ENCODE data around the gene EFNA5. TPM values are rescaled to one million over a fixed set of nuclear protein-coding genes. Genes with fewer than 3 reads are reported as not detected.
"Not testable (repeated sequence)": the region's sequence is repeated elsewhere in the genome, so short reads cannot be mapped to it uniquely, and the experiment has no call there.

Gene EFNA5
- total and polyA plus RNA-seq, 2 donors: 1.7 to 3.6 TPM

DNA sequence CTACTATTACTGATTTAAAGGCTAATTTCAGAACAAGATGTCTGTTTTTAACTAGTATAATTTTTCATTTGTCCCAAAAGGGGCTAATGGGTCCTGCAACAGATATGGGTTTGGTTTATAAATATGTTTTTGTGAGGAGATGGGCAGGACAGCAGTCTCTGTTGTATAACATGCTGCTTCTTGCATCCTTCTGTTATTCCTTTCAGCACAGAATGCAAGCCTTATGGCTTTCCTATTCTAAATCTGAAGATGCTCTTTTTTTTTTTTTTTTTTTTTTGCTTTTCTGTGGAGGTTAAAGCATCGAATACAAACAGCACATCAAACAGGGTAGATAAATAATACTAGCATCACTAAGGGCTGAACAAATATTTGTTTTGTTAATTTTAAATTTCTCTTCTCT is 235.7 kb downstream of the EFNA5 start:
- H3K4me3 ChIP-seq (ENCODE audit: low read length in 2 of 2): no peak overlapping the region
- H3K27me3 ChIP-seq (ENCODE audit: control insufficient read depth in 2 of 2, insufficient read depth in 1 of 2, low read length in 1 of 2): no peaks in the 10 kb centered on the region
- H3K27ac ChIP-seq (ENCODE audit: low read depth in 1 of 2, low read length in 1 of 2): no peak overlapping the region
- 93% methylated on average over 1 of the region's 1 CpG for WGBS
- no peaks in the 10 kb centered on the region for H3K36me3 ChIP-seq (ENCODE audit: control insufficient read depth in 2 of 2, insufficient read depth in 2 of 2, low read length in 1 of 2)
- DNase-seq (ENCODE audit: low read depth in 6 of 9, low spot score in 9 of 9): no peak
- H3K4me1 ChIP-seq (ENCODE audit: control insufficient read depth in 2 of 2, insufficient read depth in 2 of 2, low read length in 2 of 2): no peaks in the 10 kb centered on the region
- peaks cover 0 to 2% of the 10 kb centered on the region in 2 donors for H3K9me3 ChIP-seq (ENCODE audit: control insufficient read depth in 2 of 2, insufficient read depth in 1 of 2, low read length in 1 of 2)

DNA sequence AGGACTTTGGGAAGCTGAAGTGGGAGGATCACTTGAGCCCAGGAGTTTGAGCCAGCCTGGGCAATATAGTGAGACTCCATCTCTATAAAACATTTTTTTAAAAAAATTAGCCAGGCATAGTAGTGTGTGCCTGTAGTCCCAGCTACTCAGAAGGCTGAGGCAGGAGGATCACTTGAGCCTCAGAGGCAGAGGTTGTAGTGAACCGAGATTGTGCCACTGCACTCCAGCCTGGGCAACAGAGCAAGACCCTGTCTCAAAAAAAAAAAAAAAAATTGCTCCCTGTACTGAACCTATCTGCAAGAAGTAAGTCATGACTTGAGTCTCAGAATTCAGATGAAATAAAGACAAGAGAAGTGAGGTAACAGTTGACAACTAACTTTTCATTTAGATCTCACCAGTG is 237.1 kb downstream of the EFNA5 start:
- H3K4me3 ChIP-seq (ENCODE audit: low read length in 2 of 2); H3K4me1 ChIP-seq (ENCODE audit: control insufficient read depth in 2 of 2, insufficient read depth in 2 of 2, low read length in 2 of 2); H3K9me3 ChIP-seq (ENCODE audit: control insufficient read depth in 2 of 2, insufficient read depth in 1 of 2, low read length in 1 of 2); H3K36me3 ChIP-seq (ENCODE audit: control insufficient read depth in 2 of 2, insufficient read depth in 2 of 2, low read length in 1 of 2); H3K27ac ChIP-seq (ENCODE audit: low read depth in 1 of 2, low read length in 1 of 2); DNase-seq (ENCODE audit: low read depth in 6 of 9, low spot score in 9 of 9); H3K27me3 ChIP-seq (ENCODE audit: control insufficient read depth in 2 of 2, insufficient read depth in 1 of 2, low read length in 1 of 2): not testable (repeated sequence)
- 100% methylated on average over 1 of the region's 1 CpG for WGBS

DNA sequence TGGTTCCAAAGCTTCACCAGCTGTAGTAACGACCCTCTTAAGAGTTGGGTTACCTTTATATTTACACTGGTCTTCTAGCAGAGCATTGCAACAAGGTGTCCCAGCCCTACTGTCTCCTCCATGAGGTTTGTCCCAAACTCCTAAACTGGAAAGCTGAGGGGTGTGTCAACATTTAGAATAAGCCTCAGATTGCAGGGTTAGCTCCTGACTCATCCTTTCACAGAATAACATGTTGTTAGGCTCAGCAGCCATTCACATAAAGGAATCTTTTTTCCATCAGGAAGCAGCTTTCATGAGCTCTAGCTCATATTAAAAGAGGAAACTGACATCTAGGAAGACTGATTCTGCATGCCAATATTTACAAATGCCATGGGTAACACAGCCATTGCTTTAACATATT is 238.7 kb downstream of the EFNA5 start:
- H3K9me3 ChIP-seq (ENCODE audit: control insufficient read depth in 2 of 2, insufficient read depth in 1 of 2, low read length in 1 of 2): no peaks in the 10 kb centered on the region
- no peaks in the 10 kb centered on the region for H3K27me3 ChIP-seq (ENCODE audit: control insufficient read depth in 2 of 2, insufficient read depth in 1 of 2, low read length in 1 of 2)
- H3K4me1 ChIP-seq (ENCODE audit: control insufficient read depth in 2 of 2, insufficient read depth in 2 of 2, low read length in 2 of 2): no peaks in the 10 kb centered on the region
- WGBS: 96% methylated on average over 1 of the region's 1 CpG
- H3K4me3 ChIP-seq (ENCODE audit: low read length in 2 of 2): no peak overlapping the region
- H3K36me3 ChIP-seq (ENCODE audit: control insufficient read depth in 2 of 2, insufficient read depth in 2 of 2, low read length in 1 of 2): no peaks in the 10 kb centered on the region
- H3K27ac ChIP-seq (ENCODE audit: low read depth in 1 of 2, low read length in 1 of 2): no peak overlapping the region
- DNase-seq (ENCODE audit: low read depth in 6 of 9, low spot score in 9 of 9): no peak

DNA sequence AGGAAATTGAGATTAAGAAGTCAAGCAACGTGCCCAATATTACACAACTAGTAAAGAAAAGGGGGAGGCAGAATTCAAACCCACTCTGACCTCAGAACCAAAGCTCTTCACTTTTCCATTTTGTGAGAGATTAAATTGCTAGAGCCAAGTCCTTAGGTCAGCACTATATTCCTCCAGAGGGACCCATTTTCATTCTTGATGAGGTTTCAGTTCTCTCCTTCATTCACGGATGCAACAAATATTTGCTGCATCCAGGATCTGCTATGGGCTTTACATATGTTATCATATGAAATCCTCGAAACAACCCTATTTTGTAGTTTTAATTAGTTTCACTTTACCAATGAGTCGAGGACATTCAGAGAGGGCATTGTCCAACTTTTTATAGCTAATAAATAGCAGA is 239.2 kb downstream of the EFNA5 start:
- H3K4me1 ChIP-seq (ENCODE audit: control insufficient read depth in 2 of 2, insufficient read depth in 2 of 2, low read length in 2 of 2): no peaks in the 10 kb centered on the region
- no peak overlapping the region for H3K27ac ChIP-seq (ENCODE audit: low read depth in 1 of 2, low read length in 1 of 2)
- DNase-seq (ENCODE audit: low read depth in 6 of 9, low spot score in 9 of 9): no peak
- H3K9me3 ChIP-seq (ENCODE audit: control insufficient read depth in 2 of 2, insufficient read depth in 1 of 2, low read length in 1 of 2): no peaks in the 10 kb centered on the region
- 97% methylated on average over 4 of the region's 4 CpGs for WGBS
- H3K27me3 ChIP-seq (ENCODE audit: control insufficient read depth in 2 of 2, insufficient read depth in 1 of 2, low read length in 1 of 2): no peaks in the 10 kb centered on the region
- H3K36me3 ChIP-seq (ENCODE audit: control insufficient read depth in 2 of 2, insufficient read depth in 2 of 2, low read length in 1 of 2): no peaks in the 10 kb centered on the region
- H3K4me3 ChIP-seq (ENCODE audit: low read length in 2 of 2): no peak overlapping the region

DNA sequence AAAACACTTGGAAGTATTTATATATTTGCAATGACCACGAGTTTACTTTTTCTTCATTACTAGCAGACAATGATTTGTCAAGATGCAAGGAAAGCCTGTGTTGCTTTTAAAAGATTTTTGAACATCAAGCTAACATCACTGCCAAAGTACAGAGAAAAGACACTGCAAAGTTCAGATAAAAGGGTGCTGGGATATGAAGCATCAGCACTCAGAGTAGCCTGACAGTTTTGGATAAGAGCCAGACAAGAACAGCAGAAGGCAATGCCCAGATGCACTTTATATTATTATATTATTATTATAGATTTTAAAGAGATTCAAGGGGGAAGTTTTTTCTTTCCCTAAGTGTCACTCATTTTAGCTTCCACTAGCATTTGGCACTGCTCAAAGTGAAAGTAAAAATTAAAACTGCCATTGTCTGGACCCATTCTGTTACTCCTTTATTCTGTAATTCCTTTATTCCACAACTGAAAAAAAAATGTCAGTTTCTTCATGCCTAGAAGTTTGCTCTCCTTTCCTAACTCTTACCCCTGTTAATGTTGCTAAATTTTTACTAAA is 240.6 kb downstream of the EFNA5 start:
- Histone ChIP-seq H3K36me3 (ENCODE audit: control insufficient read depth in 2 of 2, insufficient read depth in 2 of 2, low read length in 1 of 2) (no peaks in the 10 kb centered on the region), H3K27me3 (ENCODE audit: control insufficient read depth in 2 of 2, insufficient read depth in 1 of 2, low read length in 1 of 2) (no peaks in the 10 kb centered on the region), H3K4me1 (ENCODE audit: control insufficient read depth in 2 of 2, insufficient read depth in 2 of 2, low read length in 2 of 2) (no peaks in the 10 kb centered on the region), H3K27ac (ENCODE audit: low read depth in 1 of 2, low read length in 1 of 2) (peak overlapping the region in 1 of 2 donors; percentile 23), H3K9me3 (ENCODE audit: control insufficient read depth in 2 of 2, insufficient read depth in 1 of 2, low read length in 1 of 2) (no peaks in the 10 kb centered on the region), H3K4me3 (ENCODE audit: low read length in 2 of 2) (no peak overlapping the region)
- 69% methylated on average over 1 of the region's 1 CpG for WGBS
- DNase-seq (ENCODE audit: low read depth in 6 of 9, low spot score in 9 of 9): no peak

DNA sequence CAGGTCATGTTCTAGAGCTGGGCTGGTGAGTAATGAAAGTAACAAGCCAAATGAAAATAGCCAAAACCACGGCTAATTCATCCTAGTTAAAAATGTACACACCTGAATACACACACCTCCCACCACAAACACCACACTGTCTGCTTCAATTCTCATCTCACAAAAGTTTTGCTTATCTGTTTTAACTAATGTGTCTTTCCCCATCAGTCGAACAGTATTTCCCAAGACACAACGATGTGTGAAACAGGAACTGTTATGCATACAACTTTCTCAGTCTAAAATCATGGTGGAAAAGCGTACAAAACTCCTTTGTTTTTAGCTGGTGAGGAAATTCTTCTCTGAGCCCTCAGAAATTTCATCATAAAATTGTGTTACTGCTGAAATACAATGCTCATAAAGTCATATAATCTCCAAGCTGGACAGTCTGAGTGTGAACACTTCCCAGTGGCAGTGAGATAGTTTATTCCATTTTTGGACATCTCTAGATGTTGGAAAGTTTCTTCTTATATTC is 242.4 kb downstream of the EFNA5 start:
- 92% methylated on average over 4 of the region's 4 CpGs for whole genome bisulfite sequencing
- H3K9me3 ChIP-seq (ENCODE audit: control insufficient read depth in 2 of 2, insufficient read depth in 1 of 2, low read length in 1 of 2): no peaks in the 10 kb centered on the region
- DNase-seq (ENCODE audit: low read depth in 6 of 9, low spot score in 9 of 9): no peak
- H3K27ac ChIP-seq (ENCODE audit: low read depth in 1 of 2, low read length in 1 of 2): no peak overlapping the region
- no peaks in the 10 kb centered on the region for H3K4me1 ChIP-seq (ENCODE audit: control insufficient read depth in 2 of 2, insufficient read depth in 2 of 2, low read length in 2 of 2)
- no peak overlapping the region for H3K4me3 ChIP-seq (ENCODE audit: low read length in 2 of 2)
- H3K27me3 ChIP-seq (ENCODE audit: control insufficient read depth in 2 of 2, insufficient read depth in 1 of 2, low read length in 1 of 2): no peaks in the 10 kb centered on the region
- no peaks in the 10 kb centered on the region for H3K36me3 ChIP-seq (ENCODE audit: control insufficient read depth in 2 of 2, insufficient read depth in 2 of 2, low read length in 1 of 2)

DNA sequence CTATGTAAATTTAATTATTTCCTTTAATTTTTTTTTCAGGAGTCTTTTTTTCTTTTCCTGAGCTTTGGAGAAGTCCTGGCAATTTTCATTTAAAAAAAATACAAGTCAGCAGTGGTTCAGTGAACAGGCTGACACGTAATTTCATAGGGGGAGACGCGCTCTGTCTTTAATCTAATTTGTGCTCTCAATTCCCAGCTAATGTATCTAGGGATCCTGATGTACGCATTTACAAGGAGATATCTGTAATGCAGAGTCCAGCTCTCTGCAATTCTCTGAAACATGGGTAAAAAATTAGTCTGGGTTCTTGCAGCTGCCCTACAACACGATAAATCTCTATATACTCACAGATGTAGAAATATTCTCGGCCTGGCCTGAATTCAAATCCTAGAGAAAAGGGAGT is 243.9 kb downstream of the EFNA5 start:
- no peak overlapping the region for H3K4me3 ChIP-seq (ENCODE audit: low read length in 2 of 2)
- DNase-seq (ENCODE audit: low read depth in 6 of 9, low spot score in 9 of 9): no peak
- no peaks in the 10 kb centered on the region for H3K36me3 ChIP-seq (ENCODE audit: control insufficient read depth in 2 of 2, insufficient read depth in 2 of 2, low read length in 1 of 2)
- 99% methylated on average over 6 of the region's 6 CpGs for WGBS
- no peaks in the 10 kb centered on the region for H3K4me1 ChIP-seq (ENCODE audit: control insufficient read depth in 2 of 2, insufficient read depth in 2 of 2, low read length in 2 of 2)
- H3K9me3 ChIP-seq (ENCODE audit: control insufficient read depth in 2 of 2, insufficient read depth in 1 of 2, low read length in 1 of 2): no peaks in the 10 kb centered on the region
- H3K27me3 ChIP-seq (ENCODE audit: control insufficient read depth in 2 of 2, insufficient read depth in 1 of 2, low read length in 1 of 2): no peaks in the 10 kb centered on the region
- no peak overlapping the region for H3K27ac ChIP-seq (ENCODE audit: low read depth in 1 of 2, low read length in 1 of 2)

DNA sequence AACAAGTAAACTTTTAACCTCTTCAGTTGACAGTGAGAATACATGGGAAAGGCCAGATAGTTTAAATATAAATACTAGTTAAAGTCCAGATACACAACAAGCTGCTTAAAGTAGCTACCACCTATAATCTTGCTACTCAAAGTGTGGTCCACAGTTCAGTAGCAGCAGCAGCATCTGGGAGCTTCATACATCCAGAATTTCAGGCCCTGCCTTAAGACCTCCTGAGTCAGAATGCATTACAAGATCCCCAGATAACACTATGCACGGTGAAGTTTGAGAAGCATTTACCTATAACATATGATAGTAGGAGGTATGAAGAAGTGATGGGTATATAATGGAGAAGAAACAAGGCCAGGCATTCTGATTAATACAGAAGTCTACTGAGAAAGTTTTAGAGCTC is 244.5 kb downstream of the EFNA5 start:
- no peaks in the 10 kb centered on the region for H3K9me3 ChIP-seq (ENCODE audit: control insufficient read depth in 2 of 2, insufficient read depth in 1 of 2, low read length in 1 of 2)
- H3K4me3 ChIP-seq (ENCODE audit: low read length in 2 of 2): no peak overlapping the region
- no peak overlapping the region for H3K27ac ChIP-seq (ENCODE audit: low read depth in 1 of 2, low read length in 1 of 2)
- H3K4me1 ChIP-seq (ENCODE audit: control insufficient read depth in 2 of 2, insufficient read depth in 2 of 2, low read length in 2 of 2): no peaks in the 10 kb centered on the region
- 0% methylated on average over 1 of the region's 1 CpG for WGBS
- no peaks in the 10 kb centered on the region for H3K27me3 ChIP-seq (ENCODE audit: control insufficient read depth in 2 of 2, insufficient read depth in 1 of 2, low read length in 1 of 2)
- no peak for DNase-seq (ENCODE audit: low read depth in 6 of 9, low spot score in 9 of 9)
- H3K36me3 ChIP-seq (ENCODE audit: control insufficient read depth in 2 of 2, insufficient read depth in 2 of 2, low read length in 1 of 2): no peaks in the 10 kb centered on the region

DNA sequence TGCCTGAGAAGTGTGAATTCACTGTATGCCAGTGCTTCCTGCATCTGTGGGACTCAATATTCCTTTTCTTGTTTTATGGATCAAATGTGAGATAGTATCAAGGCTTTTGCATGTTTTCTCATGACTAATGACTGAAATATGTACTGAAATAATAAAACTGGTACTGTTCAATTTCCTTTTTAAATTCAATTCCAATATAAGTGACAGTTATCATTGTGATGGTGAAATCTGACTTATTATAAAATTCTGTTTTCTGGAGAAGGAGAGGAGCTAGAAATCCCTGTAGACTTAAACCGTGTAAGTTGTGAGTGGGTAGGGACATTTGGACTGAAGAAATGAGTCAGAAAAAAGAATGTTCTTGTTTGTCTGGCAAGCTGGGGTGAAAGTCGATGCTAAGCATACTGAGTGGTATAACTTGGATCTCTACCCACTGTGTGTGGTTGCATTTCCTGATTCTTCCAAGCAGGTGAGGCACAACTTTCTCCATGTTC is 245.2 kb downstream of the EFNA5 start:
- Histone ChIP-seq H3K27me3 (ENCODE audit: control insufficient read depth in 2 of 2, insufficient read depth in 1 of 2, low read length in 1 of 2) (no peaks in the 10 kb centered on the region), H3K4me1 (ENCODE audit: control insufficient read depth in 2 of 2, insufficient read depth in 2 of 2, low read length in 2 of 2) (no peaks in the 10 kb centered on the region), H3K36me3 (ENCODE audit: control insufficient read depth in 2 of 2, insufficient read depth in 2 of 2, low read length in 1 of 2) (no peaks in the 10 kb centered on the region), H3K4me3 (ENCODE audit: low read length in 2 of 2) (no peak overlapping the region), H3K27ac (ENCODE audit: low read depth in 1 of 2, low read length in 1 of 2) (no peak overlapping the region), H3K9me3 (ENCODE audit: control insufficient read depth in 2 of 2, insufficient read depth in 1 of 2, low read length in 1 of 2) (no peaks in the 10 kb centered on the region)
- WGBS: 93% methylated on average over 2 of the region's 2 CpGs
- no peak for DNase-seq (ENCODE audit: low read depth in 6 of 9, low spot score in 9 of 9)
